Transverse colon (tissue), 4 donors: ENCODE results near the gene EML1.

Experiments used
- EP300 ChIP-seq: sonication (generic); formaldehyde crosslinking; IDR thresholded peaks from one replicate; pipeline ENCODE4 v1.6.1; 2017; ENCODE audit warnings: antibody characterized with exemption, low read depth
- POLR2A ChIP-seq: fragments of 450-650 bp; IDR thresholded peaks from one replicate; pipeline ENCODE4 v1.6.1; 2016; ENCODE audit warnings: antibody characterized with exemption, mild to moderate bottlenecking, moderate library complexity
- POLR2AphosphoS5 ChIP-seq, 3 donors: sonication (generic); formaldehyde crosslinking; IDR thresholded peaks; one replicate each; pipeline ENCODE4 v1.6.1; 2016; ENCODE audit warnings: antibody characterized with exemption in 3 of 3
- TF ChIP-seq, protein P1 (sequence below), 5 experiments: fragments of 200-600 bp in 3 of 5; fragments of 450-650 bp in 2 of 5; sonication (generic) in 3 of 5; IDR thresholded peaks; 1 replicate in 2 of 5; 2 replicates in 3 of 5; pipeline ENCODE4 v1.5.1; 2016 to 2017; ENCODE audit warnings: antibody characterized with exemption in 5 of 5, inconsistent platforms in 3 of 5, mild to moderate bottlenecking in 2 of 5, moderate library complexity in 1 of 5

DNA sequence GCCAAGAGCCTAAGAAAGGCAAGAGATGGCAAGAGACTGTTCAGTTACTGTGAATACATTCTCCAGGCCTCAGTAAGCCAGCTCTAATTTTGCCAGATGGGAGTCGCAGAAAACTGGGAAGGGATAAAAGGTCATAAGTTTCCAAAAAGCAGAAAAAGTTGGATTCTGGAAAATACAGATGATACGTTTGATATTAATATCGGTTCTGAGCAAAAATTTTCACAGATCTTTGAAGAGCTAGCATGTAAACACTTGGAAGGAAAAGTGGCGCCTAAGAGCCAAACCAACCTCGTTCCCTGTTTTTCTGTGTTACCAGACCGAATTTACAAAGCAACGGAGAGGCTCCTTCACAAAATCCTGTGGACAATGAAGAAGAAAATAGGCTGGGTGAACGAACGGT is 7.8 kb upstream of the EML1 start:
- TF ChIP-seq, protein P1, sequence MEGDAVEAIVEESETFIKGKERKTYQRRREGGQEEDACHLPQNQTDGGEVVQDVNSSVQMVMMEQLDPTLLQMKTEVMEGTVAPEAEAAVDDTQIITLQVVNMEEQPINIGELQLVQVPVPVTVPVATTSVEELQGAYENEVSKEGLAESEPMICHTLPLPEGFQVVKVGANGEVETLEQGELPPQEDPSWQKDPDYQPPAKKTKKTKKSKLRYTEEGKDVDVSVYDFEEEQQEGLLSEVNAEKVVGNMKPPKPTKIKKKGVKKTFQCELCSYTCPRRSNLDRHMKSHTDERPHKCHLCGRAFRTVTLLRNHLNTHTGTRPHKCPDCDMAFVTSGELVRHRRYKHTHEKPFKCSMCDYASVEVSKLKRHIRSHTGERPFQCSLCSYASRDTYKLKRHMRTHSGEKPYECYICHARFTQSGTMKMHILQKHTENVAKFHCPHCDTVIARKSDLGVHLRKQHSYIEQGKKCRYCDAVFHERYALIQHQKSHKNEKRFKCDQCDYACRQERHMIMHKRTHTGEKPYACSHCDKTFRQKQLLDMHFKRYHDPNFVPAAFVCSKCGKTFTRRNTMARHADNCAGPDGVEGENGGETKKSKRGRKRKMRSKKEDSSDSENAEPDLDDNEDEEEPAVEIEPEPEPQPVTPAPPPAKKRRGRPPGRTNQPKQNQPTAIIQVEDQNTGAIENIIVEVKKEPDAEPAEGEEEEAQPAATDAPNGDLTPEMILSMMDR (IDR thresholded peaks at IDR 0.05), result no peak
- TF ChIP-seq POLR2A, result no peak
- no peak for TF ChIP-seq POLR2AphosphoS5 (IDR thresholded peaks at IDR 0.05)
- TF ChIP-seq EP300, result no peak
